Glutamatergic neuron (in vitro differentiated cells): ENCODE data around the gene TNRC6A. TPM values are rescaled to one million over a fixed set of nuclear protein-coding genes. Genes with fewer than 3 reads are reported as not detected.

Experiments used
- DNase-seq: peaks from one replicate; pipeline ENCODE4 v3.0.0; 2022
- H3K27ac Mint-ChIP-seq: one replicate; pipeline ENCODE4 v1.8.0; 2020; ENCODE audit warnings: mild to moderate bottlenecking, mixed read lengths, inconsistent platforms; ENCODE audit not compliant: unreplicated experiment
- H3K27me3 Mint-ChIP-seq: one replicate; pipeline ENCODE4 v1.8.0; 2020; ENCODE audit warnings: mild to moderate bottlenecking, moderate library complexity, mixed read lengths, inconsistent platforms; ENCODE audit not compliant: unreplicated experiment
- H3K36me3 Mint-ChIP-seq: one replicate; pipeline ENCODE4 v1.8.0; 2020; ENCODE audit warnings: mild to moderate bottlenecking, mixed read lengths, inconsistent platforms; ENCODE audit not compliant: unreplicated experiment
- H3K4me1 Mint-ChIP-seq: one replicate; pipeline ENCODE4 v1.8.0; 2020; ENCODE audit warnings: mild to moderate bottlenecking, low read depth, mixed read lengths, inconsistent platforms; ENCODE audit not compliant: unreplicated experiment
- H3K4me3 Mint-ChIP-seq: one replicate; pipeline ENCODE4 v1.8.0; 2020; ENCODE audit warnings: mild to moderate bottlenecking, mixed read lengths, inconsistent platforms; ENCODE audit not compliant: unreplicated experiment
- H3K9me3 Mint-ChIP-seq: one replicate; pipeline ENCODE4 v1.8.0; 2020; ENCODE audit warnings: mild to moderate bottlenecking, moderate library complexity, mixed read lengths, inconsistent platforms; ENCODE audit not compliant: unreplicated experiment
- CTCF ChIP-seq: fragments of 200-600 bp; sonication (generic); IDR thresholded peaks from one replicate; pipeline ENCODE4 v1.5.0; 2021; ENCODE audit not compliant: partially characterized antibody, unreplicated experiment
- total RNA-seq: library from RNA; stranded (reverse); fragmentation: NEBNext Ultra II Directional; extraction: Animal tissue kit (Norgen Biotek cat#: 25700); gene quantifications from one replicate; pipeline ENCODE4 v1.2.1, GENCODE V29; 2021; ENCODE audit not compliant: unreplicated experiment

The TNRC6A gene
- total RNA-seq, 1 donor from 2014 or later = 91.6 TPM

DNA sequence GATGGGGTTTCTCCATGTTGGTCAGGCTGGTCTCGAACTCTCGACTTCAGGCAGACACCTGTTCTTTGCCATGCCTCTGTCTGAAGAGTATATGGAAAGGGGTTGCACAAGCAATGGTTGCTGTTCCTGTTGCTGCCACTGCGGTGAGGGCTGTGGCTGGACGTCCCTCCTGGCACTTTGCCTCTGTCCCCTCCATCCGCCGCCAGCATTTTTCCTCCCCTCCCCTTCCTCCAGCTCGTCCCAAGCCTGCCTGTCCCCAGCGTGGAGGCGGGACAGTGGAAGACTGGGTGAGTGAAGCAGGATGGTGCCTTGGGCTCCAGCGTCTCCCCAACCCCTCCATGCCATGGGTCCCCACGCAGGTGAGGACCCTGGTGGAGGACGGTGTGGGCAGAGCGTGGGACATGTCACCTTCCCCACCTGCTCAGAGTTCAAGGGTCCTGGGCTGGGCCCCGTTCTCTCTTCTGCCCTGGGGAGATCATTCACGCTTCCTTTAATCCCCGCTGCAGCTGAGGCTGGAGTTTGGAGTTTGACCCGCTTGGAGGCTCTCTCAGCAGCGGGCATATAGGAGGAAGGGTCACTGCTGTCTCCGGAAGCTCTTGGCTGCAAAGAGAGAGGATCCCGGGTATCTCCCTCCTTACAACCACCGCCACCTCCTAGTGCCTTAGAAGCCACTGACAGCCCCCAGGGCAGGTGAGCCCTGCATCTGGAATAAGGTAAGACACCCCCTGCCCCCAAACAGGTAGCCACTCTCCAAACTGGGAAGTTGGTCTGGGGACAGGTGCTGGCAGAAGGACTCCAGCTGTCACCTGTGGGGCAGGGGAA, 116.5 kb downstream of the TNRC6A start, which contains the start of gene SLC5A11:
TSS of gene SLC5A11 (plus strand) at position 238 of the 822 bp plus-strand sequence. CDS start 12,681 bp downstream, outside the sequence.
- no peaks in the 10 kb centered on the region for H3K36me3 Mint-ChIP-seq
- H3K4me1 Mint-ChIP-seq = no peaks in the 10 kb centered on the region
- no peak for TF ChIP-seq CTCF
- no peak for DNase-seq
- H3K9me3 Mint-ChIP-seq = peaks cover 2% of the 10 kb centered on the region
- H3K27ac Mint-ChIP-seq = no peak within 1 kb of the TSS
- H3K4me3 Mint-ChIP-seq = no peak within 1 kb of the TSS
- H3K27me3 Mint-ChIP-seq = peaks cover 2% of the 10 kb centered on the region

- H3K27me3 Mint-ChIP-seq = peaks cover 2% of the 10 kb centered on the region
- no peaks in the 10 kb centered on the region for H3K4me1 Mint-ChIP-seq
- no peak for TF ChIP-seq CTCF
- no peak overlapping the region for H3K27ac Mint-ChIP-seq
- no peak for DNase-seq
- H3K4me3 Mint-ChIP-seq = no peak overlapping the region
- H3K9me3 Mint-ChIP-seq = peaks cover 2% of the 10 kb centered on the region
- no peaks in the 10 kb centered on the region for H3K36me3 Mint-ChIP-seq
Measured at GRCh38 chr16:24846548-24847357, 117.3 kb downstream of the TNRC6A start.

- Mint-ChIP-seq H3K27me3 (peaks cover 2% of the 10 kb centered on the region), H3K4me3 (no peak overlapping the region), H3K9me3 (peaks cover 2% of the 10 kb centered on the region), H3K36me3 (no peaks in the 10 kb centered on the region), H3K4me1 (no peaks in the 10 kb centered on the region), H3K27ac (no peak overlapping the region)
- no peak for DNase-seq
- no peak for TF ChIP-seq CTCF
Measured at GRCh38 chr16:24847358-24847664, 117.9 kb downstream of the TNRC6A start.

GRCh38 chr16:24848065-24848464, 118.6 kb downstream of the TNRC6A start:
- H3K4me1 Mint-ChIP-seq = no peaks in the 10 kb centered on the region
- H3K36me3 Mint-ChIP-seq = no peaks in the 10 kb centered on the region
- no peak for TF ChIP-seq CTCF
- peaks cover 2% of the 10 kb centered on the region for H3K9me3 Mint-ChIP-seq
- no peak for DNase-seq
- H3K27ac Mint-ChIP-seq = no peak overlapping the region
- H3K4me3 Mint-ChIP-seq = no peak overlapping the region
- peaks cover 2% of the 10 kb centered on the region for H3K27me3 Mint-ChIP-seq

GRCh38 chr16:24849641-24850040, 120.2 kb downstream of the TNRC6A start:
- no peak overlapping the region for H3K4me3 Mint-ChIP-seq
- no peak overlapping the region for H3K27ac Mint-ChIP-seq
- H3K27me3 Mint-ChIP-seq = peaks cover 2% of the 10 kb centered on the region
- H3K4me1 Mint-ChIP-seq = no peaks in the 10 kb centered on the region
- no peak for TF ChIP-seq CTCF
- DNase-seq = no peak
- no peaks in the 10 kb centered on the region for H3K36me3 Mint-ChIP-seq
- H3K9me3 Mint-ChIP-seq = peaks cover 2% of the 10 kb centered on the region
